CD14-positive monocyte (primary cell): ENCODE results near the gene KCNS3. TPM values are rescaled to one million over a fixed set of nuclear protein-coding genes. Genes with fewer than 3 reads are reported as not detected.

Source experiments
- DNase-seq, 3 donors: peaks; one replicate each; pipeline ENCODE4 v3.0.0-alpha.2; 2011 to 2022
- H2AFZ ChIP-seq: 2 replicates; pipeline ENCODE4 v1.6.0; 2012; ENCODE audit warnings: mild to moderate bottlenecking, low read depth, low read length, inconsistent platforms; ENCODE audit not compliant: insufficient read depth, poor library complexity, severe bottlenecking
- H3K27ac ChIP-seq, 2 donors: 1 replicate in 1 of 2; 2 replicates in 1 of 2; pipeline ENCODE4 v1.5.1; 2012 to 2013; ENCODE audit warnings: low read length in 2 of 2, control low read depth in 1 of 2, inconsistent platforms in 1 of 2, low read depth in 1 of 2, mild to moderate bottlenecking in 1 of 2
- H3K27me3 ChIP-seq, 2 donors: one replicate each; pipeline versions ENCODE4 v1.6.0 to v1.6.1; 2011 to 2013; ENCODE audit warnings: low read length in 2 of 2; ENCODE audit not compliant: control insufficient read depth in 2 of 2, insufficient read depth in 2 of 2
- H3K36me3 ChIP-seq, 2 donors: replicated peaks in 1 of 2; 1 replicate in 1 of 2; 2 replicates in 1 of 2; pipeline versions ENCODE4 v1.5.1 to v1.6.1; 2012 to 2013; ENCODE audit warnings: low read length in 2 of 2, control low read depth in 1 of 2, inconsistent platforms in 1 of 2, mild to moderate bottlenecking in 1 of 2; ENCODE audit not compliant: insufficient read depth in 2 of 2, control insufficient read depth in 1 of 2
- H3K4me1 ChIP-seq, 2 donors: 1 replicate in 1 of 2; 2 replicates in 1 of 2; pipeline versions ENCODE4 v1.5.1 to v1.6.1; 2012 to 2013; ENCODE audit warnings: low read length in 2 of 2, control low read depth in 1 of 2, inconsistent platforms in 1 of 2, mild to moderate bottlenecking in 1 of 2, moderate library complexity in 1 of 2; ENCODE audit not compliant: insufficient read depth in 2 of 2, control insufficient read depth in 1 of 2
- H3K4me2 ChIP-seq: replicated peaks from 2 replicates; pipeline ENCODE3; 2012; ENCODE audit warnings: low read length, moderate library complexity, mild to moderate bottlenecking; ENCODE audit not compliant: poor library complexity, severe bottlenecking; ENCODE audit errors: extremely low read depth
- H3K4me3 ChIP-seq, 3 experiments: fragments of 200-600 bp in 1 of 3; sonication (generic) in 1 of 3; replicated peaks in 1 of 3; 1 replicate in 2 of 3; 2 replicates in 1 of 3; pipeline ENCODE4 v1.5.1; 2011 to 2013; ENCODE audit warnings: low read length in 3 of 3, mild to moderate bottlenecking in 3 of 3, control low read depth in 2 of 3, low read depth in 2 of 3, inconsistent platforms in 1 of 3, moderate library complexity in 1 of 3
- H3K79me2 ChIP-seq: 2 replicates; pipeline ENCODE4 v1.6.0; 2012; ENCODE audit warnings: mild to moderate bottlenecking, control low read depth, inconsistent platforms, low read length, moderate library complexity; ENCODE audit not compliant: insufficient read depth
- H3K9ac ChIP-seq: 2 replicates; pipeline ENCODE4 v1.6.0; 2017; ENCODE audit warnings: low read length, mild to moderate bottlenecking; ENCODE audit not compliant: insufficient read depth, poor library complexity, severe bottlenecking
- H3K9me3 ChIP-seq, 2 donors: replicated peaks in 1 of 2; 1 replicate in 1 of 2; 2 replicates in 1 of 2; pipeline versions ENCODE4 v1.5.1 to v1.6.1; 2012 to 2013; ENCODE audit warnings: low read length in 2 of 2, control low read depth in 1 of 2; ENCODE audit not compliant: control insufficient read depth in 1 of 2, insufficient read depth in 1 of 2
- H4K20me1 ChIP-seq: 2 replicates; pipeline ENCODE4 v1.6.0; 2012; ENCODE audit warnings: mild to moderate bottlenecking, low read length, control low read depth, moderate library complexity; ENCODE audit not compliant: insufficient read depth
- H3K27ac Mint-ChIP-seq, 7 donors: one replicate each; pipeline ENCODE4 v1.8.0; 2020; ENCODE audit warnings: mild to moderate bottlenecking in 7 of 7, mixed read lengths in 7 of 7, moderate library complexity in 6 of 7, inconsistent platforms in 2 of 7
- H3K27me3 Mint-ChIP-seq, 3 donors: one replicate each; pipeline ENCODE4 v1.8.0; 2021 to 2022; ENCODE audit warnings: low read depth in 3 of 3, mild to moderate bottlenecking in 3 of 3, mixed read lengths in 3 of 3, moderate library complexity in 3 of 3, inconsistent platforms in 1 of 3
- H3K36me3 Mint-ChIP-seq, 2 donors: one replicate each; pipeline ENCODE4 v1.8.0; 2020; ENCODE audit warnings: mixed read lengths in 2 of 2, inconsistent platforms in 1 of 2, mild to moderate bottlenecking in 1 of 2
- H3K4me1 Mint-ChIP-seq: one replicate; pipeline ENCODE4 v1.8.0; 2020; ENCODE audit warnings: mild to moderate bottlenecking, mixed read lengths
- H3K4me3 Mint-ChIP-seq, 2 donors: one replicate each; pipeline ENCODE4 v1.8.0; 2020; ENCODE audit warnings: mild to moderate bottlenecking in 2 of 2, mixed read lengths in 2 of 2, moderate library complexity in 1 of 2
- H3K9me3 Mint-ChIP-seq, 7 donors: one replicate each; pipeline ENCODE4 v1.8.0; 2020 to 2022; ENCODE audit warnings: mixed read lengths in 7 of 7, mild to moderate bottlenecking in 6 of 7, moderate library complexity in 6 of 7, inconsistent platforms in 2 of 7
- WGBS: methylation state at CpG from one replicate; pipeline ENCODE4 v1.1.5; 2013; ENCODE audit warnings: missing lambda C conversion rate; ENCODE audit not compliant: insufficient coverage; 5-methylcytosine and 5-hydroxymethylcytosine counted together
- intact Hi-C, 2 donors: fragments of 100-400 bp; cut with micrococcal nuclease; formaldehyde crosslinking; loops; one replicate each; pipeline versions ENCODE4 v1.15.0 to v1.15.1; 2023
- polyA plus RNA-seq, 3 donors: library from polyadenylated mRNA; depleted of rRNA in 1 of 3; unstranded in 2 of 3; stranded (reverse) in 1 of 3; fragments of 300-500 nt in 2 of 3; fragments of >200 nt in 1 of 3; fragmentation: Illumina TruSeq in 2 of 3; gene quantifications; 1 replicate in 2 of 3; 2 replicates in 1 of 3; pipeline ENCODE4 v1.2.3, GENCODE V29; 2012 to 2021
- TF ChIP-seq, protein P1 (sequence below): fragments of 200-600 bp; IDR thresholded peaks from one replicate; pipeline ENCODE4 v1.8.0; 2022; ENCODE audit warnings: antibody characterized with exemption, mild to moderate bottlenecking

KCNS3 gene
- polyA plus RNA-seq, 3 donors, result not detected

DNA sequence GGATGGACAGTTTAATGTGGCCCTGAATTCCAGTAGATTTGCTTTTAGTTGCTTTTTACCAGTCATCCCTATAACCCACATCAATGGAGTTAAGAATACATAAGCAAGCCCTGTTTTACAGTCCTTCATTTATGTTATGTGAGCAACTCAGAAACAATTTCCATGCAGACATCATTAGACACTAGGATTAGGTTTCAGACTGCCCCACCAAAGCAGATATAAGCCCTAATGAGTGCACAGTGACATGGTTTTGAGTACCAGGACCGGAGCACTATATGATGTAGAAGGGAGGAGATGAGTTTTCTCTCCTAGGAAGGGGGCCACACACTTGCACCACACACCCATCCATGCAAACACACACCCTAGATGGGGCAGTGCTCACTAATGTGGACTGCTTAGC, 15.5 kb downstream of the KCNS3 start:
- Histone ChIP-seq H3K36me3 (no peaks in the 10 kb centered on the region), H3K27me3 (peaks cover 0 to 4% of the 10 kb centered on the region in 2 donors), H2AFZ (no peak overlapping the region), H3K4me2 (no peak overlapping the region), H3K9ac (no peak overlapping the region), H3K4me1 (no peaks in the 10 kb centered on the region), H3K4me3 (no peak overlapping the region), H3K79me2 (no peaks in the 10 kb centered on the region), H3K9me3 (peaks cover 0 to 3% of the 10 kb centered on the region in 2 donors), H4K20me1 (no peaks in the 10 kb centered on the region), H3K27ac (no peak overlapping the region)
- H3K27ac Mint-ChIP-seq, result no peak overlapping the region
- intact Hi-C loops, result no loop called here
- no peaks in the 10 kb centered on the region for H3K36me3 Mint-ChIP-seq
- no peak for DNase-seq
- TF ChIP-seq, protein P1, sequence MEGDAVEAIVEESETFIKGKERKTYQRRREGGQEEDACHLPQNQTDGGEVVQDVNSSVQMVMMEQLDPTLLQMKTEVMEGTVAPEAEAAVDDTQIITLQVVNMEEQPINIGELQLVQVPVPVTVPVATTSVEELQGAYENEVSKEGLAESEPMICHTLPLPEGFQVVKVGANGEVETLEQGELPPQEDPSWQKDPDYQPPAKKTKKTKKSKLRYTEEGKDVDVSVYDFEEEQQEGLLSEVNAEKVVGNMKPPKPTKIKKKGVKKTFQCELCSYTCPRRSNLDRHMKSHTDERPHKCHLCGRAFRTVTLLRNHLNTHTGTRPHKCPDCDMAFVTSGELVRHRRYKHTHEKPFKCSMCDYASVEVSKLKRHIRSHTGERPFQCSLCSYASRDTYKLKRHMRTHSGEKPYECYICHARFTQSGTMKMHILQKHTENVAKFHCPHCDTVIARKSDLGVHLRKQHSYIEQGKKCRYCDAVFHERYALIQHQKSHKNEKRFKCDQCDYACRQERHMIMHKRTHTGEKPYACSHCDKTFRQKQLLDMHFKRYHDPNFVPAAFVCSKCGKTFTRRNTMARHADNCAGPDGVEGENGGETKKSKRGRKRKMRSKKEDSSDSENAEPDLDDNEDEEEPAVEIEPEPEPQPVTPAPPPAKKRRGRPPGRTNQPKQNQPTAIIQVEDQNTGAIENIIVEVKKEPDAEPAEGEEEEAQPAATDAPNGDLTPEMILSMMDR, result no peak
- H3K27me3 Mint-ChIP-seq, result peaks cover 1 to 13% (median 7%) of the 10 kb centered on the region in 3 donors
- WGBS, result no CpG with 5 or more reads among the region's 1 CpG
- peaks cover 2 to 13% (median 4%) of the 10 kb centered on the region in 7 donors for H3K9me3 Mint-ChIP-seq
- H3K4me1 Mint-ChIP-seq, result no peaks in the 10 kb centered on the region
- no peak overlapping the region for H3K4me3 Mint-ChIP-seq

DNA sequence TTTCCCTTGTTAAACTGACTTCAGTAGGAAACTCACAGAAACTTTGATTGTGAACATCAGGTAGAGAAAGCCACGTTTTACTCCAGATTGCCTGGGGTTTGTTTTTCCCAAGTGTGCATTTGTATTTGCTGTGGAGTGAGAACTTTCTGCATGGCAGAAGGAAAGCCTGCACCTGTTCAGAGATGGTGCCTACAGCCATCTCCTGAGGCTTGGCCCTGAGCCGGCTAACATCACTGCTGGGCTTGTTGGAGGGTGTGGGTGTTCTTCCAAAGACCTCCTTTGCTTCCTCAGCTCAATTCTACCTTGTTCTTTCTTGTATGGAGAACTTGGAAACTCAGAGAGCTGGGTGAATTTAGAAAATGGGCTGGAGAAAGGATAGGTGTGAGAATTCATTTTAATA, 16.1 kb downstream of the KCNS3 start:
- Histone ChIP-seq H3K4me3 (no peak overlapping the region), H4K20me1 (no peaks in the 10 kb centered on the region), H2AFZ (no peak overlapping the region), H3K9ac (no peak overlapping the region), H3K4me2 (no peak overlapping the region), H3K36me3 (no peaks in the 10 kb centered on the region), H3K27me3 (peaks cover 0 to 4% of the 10 kb centered on the region in 2 donors), H3K4me1 (no peaks in the 10 kb centered on the region), H3K9me3 (peaks cover 0 to 3% of the 10 kb centered on the region in 2 donors), H3K79me2 (no peaks in the 10 kb centered on the region), H3K27ac (no peak overlapping the region)
- H3K36me3 Mint-ChIP-seq, result no peaks in the 10 kb centered on the region
- peaks cover 0 to 13% (median 4%) of the 10 kb centered on the region in 7 donors for H3K9me3 Mint-ChIP-seq
- intact Hi-C loops, result no loop called here
- H3K27ac Mint-ChIP-seq, result no peak overlapping the region
- H3K4me3 Mint-ChIP-seq, result no peak overlapping the region
- no peak for DNase-seq
- peaks cover 1 to 11% (median 7%) of the 10 kb centered on the region in 3 donors for H3K27me3 Mint-ChIP-seq
- no peaks in the 10 kb centered on the region for H3K4me1 Mint-ChIP-seq
- TF ChIP-seq, protein P1, result no peak
- WGBS, result 57% methylated on average over 1 of the region's 2 CpGs
